Heart left ventricle (tissue), 13 donors: ENCODE results near the gene SSR4.

Source experiments
- CTCF ChIP-seq, 12 donors: fragments of 200-600 bp; sonication (generic) in 4 of 12; IDR thresholded peaks; one replicate each; pipeline versions ENCODE4 v1.5.0 to v1.8.0; 2018 to 2022; ENCODE audit warnings: antibody characterized with exemption in 12 of 12, mild to moderate bottlenecking in 5 of 12
- POLR2A ChIP-seq, 2 donors: fragments of 450-650 bp; IDR thresholded peaks; one replicate each; pipeline ENCODE4 v1.6.1; 2017; ENCODE audit warnings: antibody characterized with exemption in 2 of 2, mild to moderate bottlenecking in 2 of 2, moderate library complexity in 2 of 2
- donor health status: ischemic (EF 13 %, LVEDD 7.1; RV severe dilation, severe dysfunction).
- donor health status: DM: no; HTN: yes; CAD: no.
- donor health status: DM: no; HTN: no; CAD: no.
- donor health status: ischemic (EF 25% LVEDD 6.9; RV normal size, moderate dysfunction).
- donor health status: ischemic (EF 25% LVEDD 5.7; RV mildly dilated, moderate dysfunction).
- donor health status: ischemic (EF 35%, LVEDD 5.7; RV mildly dilated, moderate dysfunction).
- donor health status: nonischemic (EF 11% LVEDD 7.7; RV severe dilation, severe dysfunction).
- donor health status: DM: yes; HTN: yes; CAD: no.
- donor health status: PGD.
- donor health status: ischemic (EF 29% LVEDD 5.4; RV normal size, mild dysfunction).
- donor health status: nonischemic (EF 23%, LVEDD 6.1; RV moderate dilation, normal function).

GRCh38 chrX:153766098-153766817, 28.2 kb upstream of the SSR4 start:
- TF ChIP-seq CTCF (IDR thresholded peaks at IDR 0.05) (no peak), POLR2A (IDR thresholded peaks at IDR 0.05) (no peak)
